Hepatocyte (in vitro differentiated cells): ENCODE measurements around the gene MBD4. TPM values are rescaled to one million over a fixed set of nuclear protein-coding genes. Genes with fewer than 3 reads are reported as not detected.
A peak's percentile ranks its signal among the peaks of the same experiment; 100 is the strongest.
"Not testable (repeated sequence)": the region's sequence is repeated elsewhere in the genome, so short reads cannot be mapped to it uniquely, and the experiment has no call there.

ENCODE experiments used
- DNase-seq: peaks from one replicate; pipeline ENCODE4 v3.0.0-alpha.2; 2016; ENCODE audit warnings: low spot score
- H2AFZ ChIP-seq: fragments of 200-600 bp; sonication (generic); 2 replicates; pipeline ENCODE4 v1.6.0; 2016; ENCODE audit warnings: antibody characterized with exemption, mild to moderate bottlenecking
- H3K27ac ChIP-seq: fragments of 200-600 bp; sonication (generic); 2 replicates; pipeline ENCODE4 v1.5.1; 2016; ENCODE audit warnings: mild to moderate bottlenecking
- H3K27me3 ChIP-seq: fragments of 200-600 bp; sonication (generic); 2 replicates; pipeline ENCODE4 v1.6.1; 2016
- H3K36me3 ChIP-seq: fragments of 200-600 bp; sonication (generic); replicated peaks from 2 replicates; pipeline ENCODE4 v1.5.1; 2016; ENCODE audit warnings: low read depth; ENCODE audit not compliant: insufficient read depth
- H3K4me1 ChIP-seq: fragments of 200-600 bp; sonication (generic); 2 replicates; pipeline ENCODE4 v1.5.1; 2016; ENCODE audit warnings: mild to moderate bottlenecking, moderate library complexity; ENCODE audit not compliant: insufficient read depth
- H3K4me2 ChIP-seq: fragments of 200-600 bp; sonication (generic); 2 replicates; pipeline ENCODE4 v1.6.0; 2016
- H3K4me3 ChIP-seq: fragments of 200-600 bp; sonication (generic); 2 replicates; pipeline ENCODE4 v1.5.1; 2016; ENCODE audit warnings: mild to moderate bottlenecking
- H3K79me2 ChIP-seq: fragments of 200-600 bp; sonication (generic); 2 replicates; pipeline ENCODE4 v1.6.0; 2017; ENCODE audit warnings: mild to moderate bottlenecking
- H3K9me2 ChIP-seq: fragments of 200-600 bp; sonication (generic); replicated peaks from 2 replicates; pipeline ENCODE4 v1.6.0; 2017; ENCODE audit warnings: mild to moderate bottlenecking; ENCODE audit not compliant: insufficient read depth
- H3K9me3 ChIP-seq: fragments of 200-600 bp; sonication (generic); 2 replicates; pipeline ENCODE4 v1.5.1; 2016; ENCODE audit warnings: low read depth, mild to moderate bottlenecking
- H4K20me1 ChIP-seq: fragments of 200-600 bp; sonication (generic); 2 replicates; pipeline ENCODE4 v1.6.0; 2016; ENCODE audit warnings: mild to moderate bottlenecking; ENCODE audit not compliant: insufficient read depth, poor library complexity, severe bottlenecking
- CTCF ChIP-seq: fragments of 200-600 bp; sonication (generic); IDR thresholded peaks from 2 replicates; pipeline ENCODE4 v1.5.1; 2016; ENCODE audit warnings: antibody characterized with exemption, mild to moderate bottlenecking; ENCODE audit not compliant: poor library complexity
- EZH2 ChIP-seq: fragments of 200-600 bp; sonication (generic); IDR thresholded peaks from 2 replicates; pipeline ENCODE4 v1.6.1; 2016; ENCODE audit warnings: antibody characterized with exemption, mild to moderate bottlenecking, borderline replicate concordance
- EZH2phosphoT487 ChIP-seq: fragments of 200-600 bp; sonication (generic); IDR thresholded peaks from one replicate; pipeline ENCODE4 v1.6.1; 2018; ENCODE audit warnings: antibody characterized with exemption, mild to moderate bottlenecking, low read depth, moderate library complexity; ENCODE audit not compliant: unreplicated experiment, severe bottlenecking
- WGBS: methylation state at CpG from one replicate; pipeline ENCODE4 v1.1.6; 2016; ENCODE audit warnings: low lambda C conversion rate; ENCODE audit errors: missing lambda C conversion rate; 5-methylcytosine and 5-hydroxymethylcytosine counted together
- polyA plus RNA-seq: library from polyadenylated mRNA; unstranded; fragments of >200 nt; fragmentation: Nextera tagmentation; extraction: Ambion mirVana; gene quantifications from 2 replicates; pipeline ENCODE4 v1.2.1, GENCODE V29; 2016
- total RNA-seq: library from RNA; depleted of rRNA; stranded (reverse); fragments of >200 nt; gene quantifications from 2 replicates; pipeline ENCODE4 v1.2.3, GENCODE V29; 2014

MBD4 gene
- total and polyA plus RNA-seq, 2 experiments from 2014 or later: 22.2 to 27.5 TPM

GRCh38 chr3:129415830-129416229, 23.9 kb downstream of the MBD4 start:
- no peak overlapping the region for H2AFZ ChIP-seq
- no peak overlapping the region for H3K4me3 ChIP-seq
- H3K27me3 ChIP-seq: no peaks in the 10 kb centered on the region
- H3K79me2 ChIP-seq: no peaks in the 10 kb centered on the region
- H3K36me3 ChIP-seq: no peaks in the 10 kb centered on the region
- no peak overlapping the region for H3K27ac ChIP-seq
- 82% methylated on average over 6 of the region's 6 CpGs for WGBS
- H3K9me3 ChIP-seq: no peaks in the 10 kb centered on the region
- H4K20me1 ChIP-seq: no peaks in the 10 kb centered on the region
- DNase-seq: no peak
- H3K4me1 ChIP-seq: peaks cover 29% of the 10 kb centered on the region
- no peaks in the 10 kb centered on the region for H3K9me2 ChIP-seq
- TF ChIP-seq CTCF (no peak), EZH2 (no peak), EZH2phosphoT487 (no peak)
- H3K4me2 ChIP-seq: no peak overlapping the region

- Histone ChIP-seq H3K4me1 (peaks cover 29% of the 10 kb centered on the region), H3K4me3 (no peak overlapping the region), H3K79me2 (no peaks in the 10 kb centered on the region), H3K27me3 (no peaks in the 10 kb centered on the region), H3K27ac (no peak overlapping the region), H4K20me1 (no peaks in the 10 kb centered on the region), H3K36me3 (no peaks in the 10 kb centered on the region), H3K4me2 (no peak overlapping the region), H3K9me3 (no peaks in the 10 kb centered on the region), H2AFZ (no peak overlapping the region), H3K9me2 (no peaks in the 10 kb centered on the region)
- 87% methylated on average over 3 of the region's 3 CpGs for WGBS
- TF ChIP-seq EZH2phosphoT487: no peak
- no peak for TF ChIP-seq EZH2
- no peak for TF ChIP-seq CTCF
- no peak for DNase-seq
These were observed 24.4 kb downstream of the MBD4 start for GRCh38 chr3:129415378-129415777.

GRCh38 chr3:129413687-129414506, 25.9 kb downstream of the MBD4 start:
- no peak overlapping the region for H3K4me3 ChIP-seq
- no peak for TF ChIP-seq EZH2
- TF ChIP-seq CTCF: no peak
- no peak for TF ChIP-seq EZH2phosphoT487
- H3K4me2 ChIP-seq: peak overlapping the region; percentile 59
- no peak overlapping the region for H2AFZ ChIP-seq
- no peaks in the 10 kb centered on the region for H3K79me2 ChIP-seq
- WGBS: 59% methylated on average over 4 of the region's 4 CpGs
- no peaks in the 10 kb centered on the region for H4K20me1 ChIP-seq
- no peaks in the 10 kb centered on the region for H3K9me3 ChIP-seq
- DNase-seq: peak; percentile 77
- H3K27ac ChIP-seq: peak overlapping the region; percentile 95
- H3K27me3 ChIP-seq: no peaks in the 10 kb centered on the region
- H3K9me2 ChIP-seq: no peaks in the 10 kb centered on the region
- H3K36me3 ChIP-seq: no peaks in the 10 kb centered on the region
- H3K4me1 ChIP-seq: peaks cover 27% of the 10 kb centered on the region

GRCh38 chr3:129413238-129413637, 26.5 kb downstream of the MBD4 start:
- H3K27me3 ChIP-seq, H3K9me3 ChIP-seq, H3K4me3 ChIP-seq, H3K36me3 ChIP-seq, DNase-seq, H2AFZ ChIP-seq, H4K20me1 ChIP-seq, H3K9me2 ChIP-seq, H3K79me2 ChIP-seq: not testable (repeated sequence)
- H3K4me1 ChIP-seq: peaks cover 26% of the 10 kb centered on the region
- H3K27ac ChIP-seq: peak overlapping the region; percentile 95
- peak overlapping the region; percentile 59 for H3K4me2 ChIP-seq
- 37% methylated on average over 3 of the region's 3 CpGs for WGBS
